ENCODE data around the gene C4B.

GRCh38 chr6:31968791-31969711, 45.5 kb upstream of the C4B start:
- TF ChIP-seq CTCF (IDR thresholded peaks at IDR 0.05) (no peak), POLR2A (IDR thresholded peaks at IDR 0.05) (no peak)
